ENCODE data around the gene PPP2CA. TPM values are rescaled to one million over a fixed set of nuclear protein-coding genes. Genes with fewer than 3 reads are reported as not detected.

Gene PPP2CA
- total RNA-seq, 1 donor from 2014 or later, result 163 TPM

- H3K27ac ChIP-seq (replicated peaks), result no peak overlapping the region
- TF ChIP-seq, protein P1, sequence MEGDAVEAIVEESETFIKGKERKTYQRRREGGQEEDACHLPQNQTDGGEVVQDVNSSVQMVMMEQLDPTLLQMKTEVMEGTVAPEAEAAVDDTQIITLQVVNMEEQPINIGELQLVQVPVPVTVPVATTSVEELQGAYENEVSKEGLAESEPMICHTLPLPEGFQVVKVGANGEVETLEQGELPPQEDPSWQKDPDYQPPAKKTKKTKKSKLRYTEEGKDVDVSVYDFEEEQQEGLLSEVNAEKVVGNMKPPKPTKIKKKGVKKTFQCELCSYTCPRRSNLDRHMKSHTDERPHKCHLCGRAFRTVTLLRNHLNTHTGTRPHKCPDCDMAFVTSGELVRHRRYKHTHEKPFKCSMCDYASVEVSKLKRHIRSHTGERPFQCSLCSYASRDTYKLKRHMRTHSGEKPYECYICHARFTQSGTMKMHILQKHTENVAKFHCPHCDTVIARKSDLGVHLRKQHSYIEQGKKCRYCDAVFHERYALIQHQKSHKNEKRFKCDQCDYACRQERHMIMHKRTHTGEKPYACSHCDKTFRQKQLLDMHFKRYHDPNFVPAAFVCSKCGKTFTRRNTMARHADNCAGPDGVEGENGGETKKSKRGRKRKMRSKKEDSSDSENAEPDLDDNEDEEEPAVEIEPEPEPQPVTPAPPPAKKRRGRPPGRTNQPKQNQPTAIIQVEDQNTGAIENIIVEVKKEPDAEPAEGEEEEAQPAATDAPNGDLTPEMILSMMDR (IDR thresholded peaks at IDR 0.05; ENCODE audit: borderline replicate concordance), result no peak
- H3K4me1 ChIP-seq, result peaks cover 54% of the 10 kb centered on the region
- intact Hi-C loops (cut with micrococcal nuclease), result no loop called here
- no peaks in the 10 kb centered on the region for H3K27me3 ChIP-seq (ENCODE audit: low read depth)
- no peak overlapping the region for H3K4me3 ChIP-seq
- no peaks in the 10 kb centered on the region for H3K9me3 ChIP-seq (replicated peaks)
- DNase-seq, result no peak
- peaks cover 49% of the 10 kb centered on the region for H3K36me3 ChIP-seq
Measured at GRCh38 chr5:134146651-134147518, 79.0 kb downstream of the PPP2CA start.

GRCh38 chr5:134145779-134146581 is 79.9 kb downstream of the PPP2CA start:
- H3K27ac ChIP-seq (replicated peaks), result no peak overlapping the region

GRCh38 chr5:134145041-134145757 is 80.7 kb downstream of the PPP2CA start:
- H3K4me1 ChIP-seq, result peaks cover 50% of the 10 kb centered on the region
- H3K27me3 ChIP-seq (ENCODE audit: low read depth), result no peaks in the 10 kb centered on the region
- no peak overlapping the region for H3K27ac ChIP-seq (replicated peaks)
- no peak for DNase-seq
- intact Hi-C loops (cut with micrococcal nuclease), result no loop called here
- H3K36me3 ChIP-seq, result peaks cover 47% of the 10 kb centered on the region
- H3K9me3 ChIP-seq (replicated peaks), result no peaks in the 10 kb centered on the region
- TF ChIP-seq, protein P1 (IDR thresholded peaks at IDR 0.05; ENCODE audit: borderline replicate concordance), result no peak
- H3K4me3 ChIP-seq, result no peak overlapping the region

More at GRCh38 chr5:134145779-134146581, 79.9 kb downstream of the PPP2CA start:
- peak; percentile 69 for DNase-seq
- no peaks in the 10 kb centered on the region for H3K27me3 ChIP-seq (ENCODE audit: low read depth)
- intact Hi-C loops (cut with micrococcal nuclease), result no loop called here
- peaks cover 50% of the 10 kb centered on the region for H3K4me1 ChIP-seq
- H3K9me3 ChIP-seq (replicated peaks), result no peaks in the 10 kb centered on the region
- peaks cover 49% of the 10 kb centered on the region for H3K36me3 ChIP-seq
- no peak overlapping the region for H3K4me3 ChIP-seq
- TF ChIP-seq, protein P1 (IDR thresholded peaks at IDR 0.05; ENCODE audit: borderline replicate concordance), result peak; percentile 98

Small RNA genes lying within 50 kb of the gene (microRNA-seq; reads per million reads assigned to microRNA genes)
- not detected for gene MIR3661

Other genes with a start within 250 kb of the PPP2CA start
- gene VDAC1, start 221.1 kb downstream of the PPP2CA start, total RNA-seq, result 501 TPM
- 3.0 TPM for gene TCF7, start 111.4 kb downstream of the PPP2CA start, total RNA-seq
- gene SKP1, start 49.1 kb downstream of the PPP2CA start, total RNA-seq, result 506 TPM
- 5.9 TPM for gene CDKL3, start 141.1 kb upstream of the PPP2CA start, total RNA-seq
- 246 TPM for gene UBE2B, start 145.5 kb upstream of the PPP2CA start, total RNA-seq
- 39.6 TPM for gene CDKN2AIPNL, start 185.8 kb upstream of the PPP2CA start, total RNA-seq